ENCODE results near the gene ABCE1.

- no peak for TF ChIP-seq CTCF (IDR thresholded peaks at IDR 0.05; ENCODE audit: low read depth, low read length)
- no peak for TF ChIP-seq EZH2phosphoT487 (IDR thresholded peaks at IDR 0.05; ENCODE audit: low read depth)
Measured at GRCh38 chr4:145075742-145076468, 22.2 kb upstream of the ABCE1 start.
